HS-5 (cell line): ENCODE data around the gene SMG5.

Experiments used
- DNase-seq: peaks from one replicate; pipeline ENCODE4 v3.0.0-alpha.2; 2012; ENCODE audit warnings: low read depth

The SMG5 gene

DNA sequence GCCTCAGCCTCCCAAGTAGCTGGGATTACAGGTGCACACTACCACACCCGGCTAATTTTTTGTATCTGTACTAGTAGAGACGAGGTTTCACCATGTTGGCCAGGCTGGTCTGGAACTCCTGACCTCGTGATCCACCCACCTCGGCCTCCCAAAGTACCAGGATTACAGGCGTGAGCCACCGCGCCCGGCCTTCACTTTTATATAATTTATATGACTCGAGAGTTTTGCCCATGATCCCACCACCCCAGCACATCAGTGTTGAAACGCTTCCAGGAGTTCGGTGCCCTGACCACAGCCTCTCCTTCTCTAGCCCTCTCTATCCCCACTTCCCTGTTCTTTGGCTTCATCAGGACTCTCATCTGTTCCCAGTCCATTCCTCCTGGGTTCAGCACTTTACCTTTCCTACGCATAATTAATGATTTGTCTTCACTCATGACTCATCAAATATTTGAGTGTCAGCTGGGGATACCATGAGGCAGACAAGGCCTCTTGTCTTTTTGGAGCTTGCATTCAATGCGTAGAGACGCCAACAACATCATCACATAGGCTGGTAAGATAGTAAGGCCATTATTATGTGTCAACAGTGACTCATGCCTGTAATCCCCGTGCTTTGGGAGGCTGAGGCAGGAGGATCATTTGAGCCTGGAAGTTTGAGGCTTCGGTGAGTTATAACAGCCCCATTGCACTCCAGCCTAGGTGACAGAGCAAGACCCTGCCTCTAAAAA lies 68.4 kb downstream of the SMG5 start:
- DNase-seq, result no peak

DNA sequence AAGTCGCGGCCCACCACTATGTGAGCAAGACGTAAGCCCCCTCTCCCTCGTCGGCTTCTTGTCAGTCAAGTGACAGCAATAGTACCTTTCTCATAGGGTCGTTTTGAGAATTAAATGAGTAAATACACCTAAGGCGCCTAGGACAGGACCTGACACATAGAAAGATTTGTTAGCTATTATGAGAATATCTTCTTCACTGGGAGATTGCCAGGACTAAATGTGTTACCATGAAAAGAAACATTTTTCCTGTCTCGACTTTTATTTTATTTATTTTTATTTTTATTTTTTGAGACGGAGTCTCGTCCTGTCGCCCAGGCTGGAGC lies 69.0 kb downstream of the SMG5 start:
- DNase-seq, result no peak

DNA sequence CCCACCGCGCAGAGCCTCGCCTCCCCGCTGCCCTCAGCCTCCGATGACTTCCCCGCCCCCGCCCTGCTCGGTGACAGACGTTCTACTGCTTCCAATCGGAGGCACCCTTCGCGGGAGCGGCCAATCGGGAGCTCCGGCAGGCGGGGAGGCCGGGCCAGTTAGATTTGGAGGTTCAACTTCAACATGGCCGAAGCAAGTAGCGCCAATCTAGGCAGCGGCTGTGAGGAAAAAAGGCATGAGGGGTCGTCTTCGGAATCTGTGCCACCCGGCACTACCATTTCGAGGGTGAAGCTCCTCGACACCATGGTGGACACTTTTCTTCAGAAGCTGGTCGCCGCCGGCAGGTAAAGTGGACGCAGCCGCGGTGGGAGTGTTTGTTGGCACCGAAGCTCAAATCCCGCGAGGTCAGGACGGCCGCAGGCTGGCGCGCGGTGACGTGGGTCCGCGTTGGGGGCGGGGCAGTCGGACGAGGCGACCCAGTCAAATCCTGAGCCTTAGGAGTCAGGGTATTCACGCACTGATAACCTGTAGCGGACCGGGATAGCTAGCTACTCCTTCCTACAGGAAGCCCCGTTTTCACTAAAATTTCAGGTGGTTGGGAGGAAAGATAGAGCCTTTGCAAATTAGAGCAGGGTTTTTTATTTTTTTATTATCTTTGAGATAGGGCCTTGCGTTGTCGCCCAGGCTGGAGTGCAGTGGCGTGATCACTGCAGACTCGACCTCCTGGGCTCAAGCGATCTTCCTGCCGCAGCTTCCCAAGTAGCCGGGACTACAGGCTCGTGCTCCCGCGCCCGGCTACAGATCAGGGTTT lies 69.6 kb downstream of the SMG5 start, which contains the start of gene PMF1:
Gene PMF1, plus strand, starts transcription at position 175 of the 811 bp plus-strand sequence. Its CDS starts 9 bp downstream, at position 184.
- DNase-seq, result peak; percentile 94

DNA sequence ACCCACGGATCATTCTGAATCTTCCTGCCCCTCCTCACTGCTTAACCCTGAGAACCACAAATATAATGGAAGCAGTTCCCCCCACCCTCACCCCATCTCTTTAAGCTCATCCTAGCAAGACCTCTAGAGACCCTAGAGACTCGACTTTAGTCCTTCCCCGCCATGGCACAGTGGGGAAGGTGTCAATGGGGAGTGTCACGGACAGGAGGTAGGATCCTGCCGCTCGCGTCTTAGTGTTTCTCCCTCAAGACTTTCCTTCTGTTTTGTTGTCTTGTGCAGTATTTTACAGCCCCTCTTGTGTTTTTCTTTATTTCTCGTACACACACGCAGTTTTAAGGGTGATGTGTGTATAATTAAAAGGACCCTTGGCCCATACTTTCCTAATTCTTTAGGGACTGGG lies 70.5 kb downstream of the SMG5 start:
- DNase-seq, result no peak

DNA sequence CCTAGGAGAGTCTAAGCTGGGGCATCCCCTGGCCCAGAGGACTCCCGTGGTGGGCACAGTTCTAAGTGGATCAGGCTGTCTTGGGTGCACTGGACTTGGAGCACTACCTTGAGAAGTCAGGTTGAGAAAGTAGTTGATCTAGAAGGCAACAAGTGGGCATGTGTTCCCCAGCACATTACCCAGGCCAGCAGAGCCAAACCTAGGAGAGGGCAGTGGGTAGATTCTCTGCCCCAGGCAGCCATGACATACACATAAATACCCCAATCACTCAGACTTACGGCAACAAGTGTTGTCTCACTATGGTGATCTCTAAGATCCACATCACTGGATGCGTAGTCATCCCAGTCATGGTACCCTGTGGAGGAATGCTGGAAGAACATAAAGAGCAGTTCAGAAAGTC lies 71.4 kb downstream of the SMG5 start:
- no peak for DNase-seq

DNA sequence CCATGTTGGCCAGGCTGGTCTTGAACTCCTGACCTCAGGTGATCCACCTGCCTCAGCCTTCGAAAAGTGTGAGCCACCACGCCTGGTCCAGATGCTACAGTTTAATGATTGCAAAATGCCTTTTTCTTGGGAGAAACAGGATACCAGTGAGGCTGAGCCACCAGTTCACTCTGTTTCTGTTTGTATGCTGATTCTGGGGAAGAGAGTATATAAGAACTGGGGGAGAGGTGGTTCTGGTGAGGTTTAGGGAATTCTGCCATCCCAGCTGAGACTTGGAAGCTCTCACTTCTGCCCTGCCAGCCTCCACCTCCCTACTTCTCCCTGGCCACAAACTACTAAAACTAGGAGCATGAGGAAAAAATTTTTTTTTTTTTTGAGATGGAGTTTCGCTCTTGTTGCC lies 77.9 kb downstream of the SMG5 start:
- DNase-seq, result no peak

DNA sequence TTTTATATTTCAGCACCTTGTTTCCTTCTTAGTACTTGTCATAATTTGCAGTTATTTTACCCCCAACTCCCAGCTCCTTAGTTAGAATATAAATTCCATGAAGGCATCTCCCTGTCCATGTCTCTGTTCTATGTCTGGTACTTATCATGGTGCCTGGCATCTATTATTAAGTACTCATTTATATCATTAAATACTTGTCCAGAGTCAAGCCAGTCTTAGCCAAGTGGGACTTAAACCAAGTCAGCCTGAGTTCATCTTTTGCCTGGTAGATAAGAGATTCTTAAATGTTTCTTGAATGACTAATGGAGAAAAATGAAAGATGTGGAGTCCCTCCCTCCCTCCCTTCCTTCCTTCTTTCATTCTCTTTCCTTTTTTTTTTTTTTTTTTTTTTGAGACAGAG lies 79.3 kb downstream of the SMG5 start:
- no peak for DNase-seq

DNA sequence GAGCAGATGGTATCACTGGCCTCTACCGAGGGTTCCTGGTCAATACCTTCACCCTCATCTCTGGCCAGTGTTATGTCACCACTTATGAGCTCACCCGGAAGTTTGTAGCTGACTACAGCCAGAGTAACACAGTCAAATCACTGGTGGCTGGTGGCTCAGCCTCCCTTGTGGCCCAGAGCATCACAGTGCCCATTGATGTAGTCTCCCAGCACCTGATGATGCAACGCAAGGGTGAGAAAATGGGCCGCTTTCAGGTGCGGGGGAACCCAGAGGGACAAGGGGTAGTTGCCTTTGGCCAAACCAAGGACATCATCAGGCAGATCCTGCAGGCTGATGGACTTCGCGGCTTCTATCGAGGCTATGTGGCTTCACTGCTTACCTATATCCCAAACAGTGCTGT lies 82.6 kb downstream of the SMG5 start:
- DNase-seq, result no peak
